HepG2 (cell line): ENCODE measurements around the gene XPO1. TPM values are rescaled to one million over a fixed set of nuclear protein-coding genes. Genes with fewer than 3 reads are reported as not detected.

Source experiments
- BHLHE40 ChIP-seq: IDR thresholded peaks from 2 replicates; pipeline ENCODE4 v1.6.1; 2011; ENCODE audit warnings: low read length, improper control_type of control experiment
- EZH2 ChIP-seq: conservative IDR thresholded peaks from 2 replicates; pipeline ENCODE4 v1.6.1; 2012; ENCODE audit warnings: mild to moderate bottlenecking, low read depth, low read length, moderate library complexity
- LCORL ChIP-seq, 2 experiments: fragments of 450-650 bp in 1 of 2; sonication (generic) in 1 of 2; formaldehyde crosslinking in 1 of 2; IDR thresholded peaks; 2 replicates each; pipeline versions ENCODE4 v1.5.0 to v1.6.1; 2017 to 2020; ENCODE audit warnings: antibody characterized with exemption in 1 of 2, missing genetic modification reagents in 1 of 2
- RARA ChIP-seq: IDR thresholded peaks from 2 replicates; pipeline ENCODE4 v1.6.1; 2016; ENCODE audit warnings: missing genetic modification reagents, missing compliant biosample characterization
- SMAD9 ChIP-seq: sonication (generic); formaldehyde crosslinking; IDR thresholded peaks from 2 replicates; pipeline ENCODE4 v1.5.1; 2020; ENCODE audit warnings: mild to moderate bottlenecking, missing genetic modification reagents
- ZKSCAN1 ChIP-seq: fragments of 150-350 bp; IDR thresholded peaks from 2 replicates; pipeline ENCODE4 v1.6.1; 2014; ENCODE audit warnings: low read length
- ZNF567 ChIP-seq: sonication (generic); formaldehyde crosslinking; IDR thresholded peaks from 2 replicates; pipeline ENCODE4 v1.8.1; 2023; ENCODE audit warnings: mild to moderate bottlenecking, missing genetic modification reagents, borderline replicate concordance
- ZNF616 ChIP-seq: sonication (generic); formaldehyde crosslinking; IDR thresholded peaks from 2 replicates; pipeline ENCODE4 v1.5.0; 2020; ENCODE audit warnings: low read depth, mild to moderate bottlenecking, missing genetic modification reagents
- polyA plus RNA-seq, 8 experiments: library from polyadenylated mRNA; depleted of rRNA in 3 of 8; stranded (reverse) in 7 of 8; unstranded in 1 of 8; fragments of >200 nt; fragmentation: Illumina TruSeq in 4 of 8; extraction: Trizol in 4 of 8; gene quantifications; 2 replicates each; pipeline versions ENCODE4 v1.2.1 to v1.2.3, GENCODE V29; 2011 to 2016; ENCODE audit warnings: low read depth in 4 of 8, missing spikeins in 1 of 8, mixed read lengths in 1 of 8; ENCODE audit not compliant: insufficient read depth in 1 of 8
- total RNA-seq, 5 experiments: library from RNA; depleted of rRNA; stranded (reverse); fragments of >200 nt; fragmentation: Illumina TruSeq; extraction: Trizol; gene quantifications; 2 replicates each; pipeline ENCODE4 v1.2.3, GENCODE V29; 2016; ENCODE audit warnings: low read depth in 1 of 5
- TF ChIP-seq, protein P1 (sequence below): sonication (generic); formaldehyde crosslinking; IDR thresholded peaks from 2 replicates; pipeline ENCODE4 v1.4.0; 2020; ENCODE audit warnings: mild to moderate bottlenecking, missing genetic modification reagents
- TF ChIP-seq, protein P2 (sequence below): conservative IDR thresholded peaks from 2 replicates; pipeline ENCODE4 v1.6.1; 2018; ENCODE audit warnings: missing genetic modification reagents
- TF ChIP-seq, protein P3 (sequence below): IDR thresholded peaks from 2 replicates; pipeline ENCODE4 v1.4.0; 2020; ENCODE audit warnings: mild to moderate bottlenecking, missing genetic modification reagents
- TF ChIP-seq, protein P4 (sequence below): sonication (generic); formaldehyde crosslinking; IDR thresholded peaks from 2 replicates; pipeline ENCODE4 v1.8.1; 2023; ENCODE audit warnings: mild to moderate bottlenecking, moderate library complexity, missing genetic modification reagents

The XPO1 gene
- total and polyA plus RNA-seq, 2 of the 13 experiments (the other 11 are each of a cell fraction or from before 2014, with no cell fraction given) = 67.4 to 212 TPM

DNA sequence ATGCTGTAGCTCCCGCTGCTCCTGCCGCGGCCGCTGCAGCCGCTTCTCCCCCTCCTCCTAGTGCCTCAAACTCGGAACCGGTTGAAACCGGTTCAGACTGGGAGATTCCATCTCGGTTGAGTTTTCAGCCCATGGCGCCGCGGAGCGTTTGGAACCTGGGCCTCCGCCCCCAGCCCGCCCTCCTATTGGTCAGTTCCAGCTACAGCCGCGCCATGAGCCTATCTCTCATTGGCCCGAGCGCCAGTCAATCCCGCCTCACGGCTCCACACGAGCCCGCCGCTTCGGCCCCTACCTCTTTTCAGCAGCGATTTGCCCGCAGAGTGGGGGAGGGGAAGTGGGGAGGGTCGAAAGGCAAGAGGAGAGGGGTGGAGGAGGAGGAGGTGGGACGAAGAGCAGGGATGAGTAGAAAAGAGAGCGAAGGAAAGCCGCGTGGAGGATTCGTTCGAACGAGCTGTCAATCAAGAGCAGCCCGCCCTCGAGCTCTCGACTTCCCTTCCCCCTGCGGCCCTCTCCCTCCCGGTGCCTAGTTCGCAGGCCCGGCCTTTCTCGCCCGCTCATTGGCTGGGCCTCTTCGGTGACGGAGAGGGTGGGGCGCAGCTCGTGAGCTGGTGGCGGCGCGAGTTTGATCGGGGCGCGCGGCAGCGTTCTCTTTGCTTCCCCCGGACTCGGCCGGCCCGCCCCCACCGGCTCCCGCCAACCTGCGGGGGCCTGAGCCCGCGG, at the start of gene XPO1 (continued):
- TF ChIP-seq, protein P1, sequence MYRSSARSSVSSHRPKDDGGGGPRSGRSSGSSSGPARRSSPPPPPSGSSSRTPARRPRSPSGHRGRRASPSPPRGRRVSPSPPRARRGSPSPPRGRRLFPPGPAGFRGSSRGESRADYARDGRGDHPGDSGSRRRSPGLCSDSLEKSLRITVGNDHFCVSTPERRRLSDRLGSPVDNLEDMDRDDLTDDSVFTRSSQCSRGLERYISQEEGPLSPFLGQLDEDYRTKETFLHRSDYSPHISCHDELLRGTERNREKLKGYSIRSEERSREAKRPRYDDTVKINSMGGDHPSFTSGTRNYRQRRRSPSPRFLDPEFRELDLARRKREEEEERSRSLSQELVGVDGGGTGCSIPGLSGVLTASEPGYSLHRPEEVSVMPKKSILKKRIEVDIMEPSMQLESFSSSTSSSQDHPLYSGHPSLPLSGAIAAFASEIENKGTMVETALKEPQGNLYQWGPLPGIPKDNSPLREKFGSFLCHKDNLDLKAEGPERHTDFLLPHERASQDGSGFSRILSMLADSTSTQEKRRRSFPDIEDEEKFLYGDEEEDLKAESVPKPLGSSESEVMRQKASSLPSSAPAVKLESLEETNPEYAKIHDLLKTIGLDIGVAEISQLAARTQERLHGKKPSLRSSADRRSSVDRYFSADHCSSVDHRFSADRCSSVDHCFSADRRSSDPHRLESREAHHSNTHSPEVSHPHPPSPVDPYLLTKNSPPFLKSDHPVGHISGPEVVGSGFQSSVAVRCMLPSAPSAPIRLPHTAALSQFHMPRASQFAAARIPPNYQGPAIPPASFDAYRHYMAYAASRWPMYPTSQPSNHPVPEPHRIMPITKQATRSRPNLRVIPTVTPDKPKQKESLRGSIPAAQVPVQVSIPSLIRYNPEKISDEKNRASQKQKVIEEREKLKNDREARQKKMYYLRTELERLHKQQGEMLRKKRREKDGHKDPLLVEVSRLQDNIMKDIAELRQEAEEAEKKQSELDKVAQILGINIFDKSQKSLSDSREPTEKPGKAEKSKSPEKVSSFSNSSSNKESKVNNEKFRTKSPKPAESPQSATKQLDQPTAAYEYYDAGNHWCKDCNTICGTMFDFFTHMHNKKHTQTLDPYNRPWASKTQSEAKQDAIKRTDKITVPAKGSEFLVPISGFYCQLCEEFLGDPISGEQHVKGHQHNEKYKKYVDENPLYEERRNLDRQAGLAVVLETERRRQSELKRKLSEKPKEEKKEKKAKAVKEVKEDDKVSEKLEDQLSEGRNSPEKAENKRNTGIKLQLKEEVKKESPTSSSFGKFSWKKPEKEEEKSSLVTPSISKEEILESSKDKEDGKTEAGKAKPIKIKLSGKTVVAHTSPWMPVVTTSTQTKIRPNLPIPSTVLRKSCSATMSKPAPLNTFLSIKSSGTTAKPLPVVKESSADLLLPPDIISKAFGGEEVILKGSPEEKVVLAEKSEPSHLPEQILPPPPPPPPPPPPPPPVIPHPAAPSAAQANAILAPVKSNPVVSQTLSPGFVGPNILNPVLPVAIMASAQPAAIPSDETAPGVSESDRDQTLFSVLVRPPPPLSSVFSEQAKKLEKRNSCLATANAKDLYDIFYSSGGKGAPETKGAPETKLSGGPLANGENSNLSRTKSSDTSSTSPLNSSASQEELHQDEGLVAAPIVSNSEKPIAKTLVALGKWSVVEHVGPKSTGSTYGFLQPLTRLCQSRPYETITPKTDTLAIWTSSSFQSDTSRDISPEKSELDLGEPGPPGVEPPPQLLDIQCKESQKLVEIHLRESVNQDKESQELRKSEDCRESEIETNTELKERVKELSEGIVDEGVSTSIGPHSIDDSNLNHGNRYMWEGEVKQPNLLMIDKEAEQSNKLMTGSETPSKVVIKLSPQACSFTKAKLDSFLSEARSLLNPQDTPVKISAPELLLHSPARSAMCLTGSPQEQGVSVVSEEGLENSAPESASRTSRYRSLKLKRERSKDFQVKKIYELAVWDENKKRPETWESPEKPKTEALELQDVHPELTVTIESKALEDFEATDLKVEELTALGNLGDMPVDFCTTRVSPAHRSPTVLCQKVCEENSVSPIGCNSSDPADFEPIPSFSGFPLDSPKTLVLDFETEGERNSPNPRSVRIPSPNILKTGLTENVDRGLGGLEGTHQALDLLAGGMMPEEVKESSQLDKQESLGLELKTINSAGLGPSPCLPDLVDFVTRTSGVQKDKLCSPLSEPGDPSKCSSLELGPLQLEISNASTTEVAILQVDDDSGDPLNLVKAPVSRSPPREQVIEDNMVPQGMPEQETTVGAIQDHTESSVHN (CRISPR knock-in tag) = no peak
- TF ChIP-seq ZKSCAN1 (no peak), RARA (0 out of 2 replicates have a peak, but pooled peaks have one; percentile 38), LCORL (IDR thresholded peaks at IDR 0.05) (no peak), LCORL (CRISPR knock-in tag; IDR thresholded peaks at IDR 0.05) (peak; percentile 78), EZH2 (no peak), ZNF567 (CRISPR knock-in tag) (peak; percentile 56; the same call in 1 of the 2 replicates), BHLHE40 (peak; percentile 90), ZNF616 (CRISPR knock-in tag) (peak; percentile 57; the same call in 1 of the 2 replicates), SMAD9 (CRISPR knock-in tag) (no peak)
- TF ChIP-seq, protein P2, sequence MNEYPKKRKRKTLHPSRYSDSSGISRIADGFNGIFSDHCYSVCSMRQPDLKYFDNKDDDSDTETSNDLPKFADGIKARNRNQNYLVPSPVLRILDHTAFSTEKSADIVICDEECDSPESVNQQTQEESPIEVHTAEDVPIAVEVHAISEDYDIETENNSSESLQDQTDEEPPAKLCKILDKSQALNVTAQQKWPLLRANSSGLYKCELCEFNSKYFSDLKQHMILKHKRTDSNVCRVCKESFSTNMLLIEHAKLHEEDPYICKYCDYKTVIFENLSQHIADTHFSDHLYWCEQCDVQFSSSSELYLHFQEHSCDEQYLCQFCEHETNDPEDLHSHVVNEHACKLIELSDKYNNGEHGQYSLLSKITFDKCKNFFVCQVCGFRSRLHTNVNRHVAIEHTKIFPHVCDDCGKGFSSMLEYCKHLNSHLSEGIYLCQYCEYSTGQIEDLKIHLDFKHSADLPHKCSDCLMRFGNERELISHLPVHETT (CRISPR knock-in tag) = peak; percentile 66
- TF ChIP-seq, protein P3, sequence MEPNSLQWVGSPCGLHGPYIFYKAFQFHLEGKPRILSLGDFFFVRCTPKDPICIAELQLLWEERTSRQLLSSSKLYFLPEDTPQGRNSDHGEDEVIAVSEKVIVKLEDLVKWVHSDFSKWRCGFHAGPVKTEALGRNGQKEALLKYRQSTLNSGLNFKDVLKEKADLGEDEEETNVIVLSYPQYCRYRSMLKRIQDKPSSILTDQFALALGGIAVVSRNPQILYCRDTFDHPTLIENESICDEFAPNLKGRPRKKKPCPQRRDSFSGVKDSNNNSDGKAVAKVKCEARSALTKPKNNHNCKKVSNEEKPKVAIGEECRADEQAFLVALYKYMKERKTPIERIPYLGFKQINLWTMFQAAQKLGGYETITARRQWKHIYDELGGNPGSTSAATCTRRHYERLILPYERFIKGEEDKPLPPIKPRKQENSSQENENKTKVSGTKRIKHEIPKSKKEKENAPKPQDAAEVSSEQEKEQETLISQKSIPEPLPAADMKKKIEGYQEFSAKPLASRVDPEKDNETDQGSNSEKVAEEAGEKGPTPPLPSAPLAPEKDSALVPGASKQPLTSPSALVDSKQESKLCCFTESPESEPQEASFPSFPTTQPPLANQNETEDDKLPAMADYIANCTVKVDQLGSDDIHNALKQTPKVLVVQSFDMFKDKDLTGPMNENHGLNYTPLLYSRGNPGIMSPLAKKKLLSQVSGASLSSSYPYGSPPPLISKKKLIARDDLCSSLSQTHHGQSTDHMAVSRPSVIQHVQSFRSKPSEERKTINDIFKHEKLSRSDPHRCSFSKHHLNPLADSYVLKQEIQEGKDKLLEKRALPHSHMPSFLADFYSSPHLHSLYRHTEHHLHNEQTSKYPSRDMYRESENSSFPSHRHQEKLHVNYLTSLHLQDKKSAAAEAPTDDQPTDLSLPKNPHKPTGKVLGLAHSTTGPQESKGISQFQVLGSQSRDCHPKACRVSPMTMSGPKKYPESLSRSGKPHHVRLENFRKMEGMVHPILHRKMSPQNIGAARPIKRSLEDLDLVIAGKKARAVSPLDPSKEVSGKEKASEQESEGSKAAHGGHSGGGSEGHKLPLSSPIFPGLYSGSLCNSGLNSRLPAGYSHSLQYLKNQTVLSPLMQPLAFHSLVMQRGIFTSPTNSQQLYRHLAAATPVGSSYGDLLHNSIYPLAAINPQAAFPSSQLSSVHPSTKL (CRISPR knock-in tag) = peak; percentile 67; the same call in 1 of the 2 replicates
- TF ChIP-seq, protein P4, sequence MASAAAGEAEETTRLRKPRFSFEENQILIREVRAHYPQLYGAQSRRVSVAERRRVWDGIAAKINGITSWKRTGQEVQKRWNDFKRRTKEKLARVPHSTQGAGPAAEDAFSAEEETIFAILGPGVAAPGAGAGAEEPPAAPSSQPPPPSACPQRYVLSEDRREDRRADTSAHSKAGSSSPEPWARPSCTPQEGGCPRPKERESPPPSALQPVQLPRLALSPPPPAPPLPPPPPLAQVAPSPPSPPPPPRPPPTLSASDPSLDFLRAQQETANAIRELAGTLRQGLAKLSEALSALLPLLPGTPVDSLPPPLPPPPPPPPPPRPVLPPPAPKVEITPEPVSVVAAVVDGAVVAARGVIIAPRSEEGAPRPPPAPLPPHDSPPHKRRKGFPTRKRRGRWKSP (CRISPR knock-in tag) = 0 out of 2 replicates have a peak, but pooled peaks have one; percentile 38
